Stimulated activated CD8-positive, alpha-beta memory T cell treated with anti-CD3 and anti-CD28 coated beads, Interleukin-4, amount 100 ng/mL, for 4 hours (primary cell): ENCODE results near the gene PKM.

ENCODE experiments used
- DNase-seq, 2 donors: peaks; one replicate each; pipeline ENCODE4 v3.0.0-alpha.2; 2020; ENCODE audit warnings: low read depth in 2 of 2, low spot score in 1 of 2

Gene PKM

DNA sequence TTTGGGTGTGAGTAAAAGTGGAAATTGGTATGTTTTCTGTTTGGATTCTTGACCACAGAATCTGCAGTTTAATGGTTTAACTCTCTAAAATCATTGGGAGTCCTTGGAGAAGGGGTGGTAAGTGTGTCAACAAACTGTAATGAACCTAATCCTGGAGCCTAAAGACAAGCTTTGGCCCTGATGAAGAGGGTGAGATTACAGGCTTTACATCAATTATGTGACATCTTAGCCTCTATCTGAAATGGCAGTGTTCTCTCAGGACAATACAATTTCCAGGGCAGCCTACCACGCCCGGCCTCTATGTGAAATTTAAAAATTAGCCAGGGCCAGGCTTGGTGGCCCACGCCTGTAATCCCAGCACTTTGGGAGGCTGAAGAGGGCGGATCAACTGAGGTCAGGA, 4.3 kb upstream of the PKM start:
- DNase-seq, result no peak

DNA sequence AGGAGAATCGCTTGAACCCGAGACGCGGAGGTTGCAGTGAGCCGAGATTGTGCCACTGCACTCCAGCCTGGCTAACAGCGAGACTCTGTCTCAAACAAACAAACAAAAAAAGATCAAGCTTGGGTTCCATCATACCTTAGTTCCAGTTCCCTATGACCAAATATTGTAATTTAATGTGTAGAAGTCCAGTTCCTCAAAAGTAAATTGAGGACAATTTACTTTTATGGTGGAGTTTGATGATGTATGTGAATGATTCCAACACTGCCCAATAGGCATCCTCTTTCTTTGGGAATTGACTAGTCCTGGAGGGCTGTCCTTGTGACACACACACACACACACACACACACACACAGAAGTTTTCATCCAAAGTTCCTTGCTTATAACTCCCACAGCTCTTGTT, 2.8 kb upstream of the PKM start:
- DNase-seq, result no peak

DNA sequence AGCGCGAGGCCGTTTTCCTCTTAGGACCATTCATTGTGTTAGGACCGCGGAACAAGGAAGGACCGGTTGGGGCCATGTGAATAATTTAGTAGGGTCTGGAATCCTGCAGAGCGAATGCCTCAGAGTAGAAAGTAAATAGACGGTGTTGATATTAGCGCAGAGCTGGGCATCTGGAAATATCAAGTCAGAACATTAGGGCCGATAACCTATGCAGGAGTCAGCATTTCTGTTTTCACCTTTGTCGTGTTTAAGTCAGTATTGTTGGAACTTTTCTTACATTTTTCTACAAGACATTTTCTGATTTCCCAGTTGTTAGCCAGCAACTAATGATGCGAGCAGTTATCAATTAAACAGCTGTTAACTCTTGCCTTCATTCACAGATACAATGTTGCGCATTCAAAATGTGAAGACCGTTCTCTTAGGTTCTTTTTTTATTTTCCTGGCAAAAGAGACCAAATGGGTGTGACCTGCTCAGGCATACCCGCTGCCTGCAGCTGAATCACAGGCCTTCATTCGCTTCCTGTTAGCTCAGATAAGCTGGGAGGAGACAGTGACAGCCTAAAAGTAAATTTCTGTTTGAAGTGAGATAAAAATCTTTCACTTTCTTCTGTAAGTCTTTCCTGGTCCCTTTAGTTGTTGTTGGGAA, 966 bp upstream of the PKM start:
- no peak for DNase-seq

DNA sequence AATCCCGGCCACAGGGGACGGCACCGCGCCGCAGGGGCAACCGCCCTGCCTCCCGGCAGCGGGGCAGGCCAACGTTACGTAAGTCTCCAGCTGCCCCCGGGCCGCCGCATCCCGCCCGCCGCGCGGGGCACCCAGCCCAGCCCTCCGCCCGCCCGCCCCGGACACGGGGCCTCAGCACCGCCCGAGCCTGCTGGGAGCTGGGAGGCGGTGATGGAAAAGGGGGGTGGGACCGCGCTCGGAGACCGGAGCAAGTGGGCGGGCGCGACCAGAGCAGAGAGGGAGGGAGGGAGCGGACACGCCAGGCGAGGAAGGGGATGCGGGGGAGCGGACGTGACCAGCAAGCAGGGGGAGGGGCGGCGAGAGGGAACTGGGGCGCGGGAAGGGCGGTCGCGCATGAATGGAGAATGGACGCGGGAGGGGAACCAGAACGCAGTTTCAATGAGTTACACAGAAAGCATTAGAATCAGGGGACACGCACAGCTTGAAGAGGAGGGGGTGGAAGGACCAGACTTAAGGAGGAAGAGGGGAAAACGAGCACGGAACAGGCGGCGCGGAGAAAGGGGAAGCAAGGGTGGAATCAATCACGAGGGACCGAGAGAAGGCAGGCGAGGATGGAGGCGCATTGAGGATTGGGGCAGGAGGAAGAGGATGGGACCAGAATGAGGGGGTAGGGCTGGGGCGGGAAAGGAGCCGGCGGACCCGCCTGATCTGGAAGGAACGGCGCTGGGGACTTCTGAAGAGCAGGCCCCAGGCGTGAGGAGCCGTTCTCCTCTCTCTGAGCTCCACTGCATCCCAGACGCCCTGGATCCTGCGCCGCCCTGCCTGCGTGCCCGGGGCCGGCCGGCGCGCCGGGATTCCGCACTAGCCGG, 559 bp downstream of the PKM start:
- DNase-seq, result peak; percentile 64 to 71

DNA sequence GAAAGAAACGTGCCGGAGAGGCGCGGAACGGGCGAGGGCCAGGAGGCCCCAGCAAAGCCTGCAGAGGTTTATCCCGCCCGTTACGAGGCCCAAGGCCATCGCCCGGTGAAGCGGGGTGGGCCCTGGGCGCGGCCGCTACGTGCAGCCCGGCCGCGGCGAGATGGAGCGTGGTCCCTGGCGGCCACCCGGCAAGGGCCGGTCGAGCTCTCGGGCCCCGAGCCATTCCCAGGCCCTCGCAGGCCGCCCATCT, 1.1 kb downstream of the PKM start:
- no peak for DNase-seq

DNA sequence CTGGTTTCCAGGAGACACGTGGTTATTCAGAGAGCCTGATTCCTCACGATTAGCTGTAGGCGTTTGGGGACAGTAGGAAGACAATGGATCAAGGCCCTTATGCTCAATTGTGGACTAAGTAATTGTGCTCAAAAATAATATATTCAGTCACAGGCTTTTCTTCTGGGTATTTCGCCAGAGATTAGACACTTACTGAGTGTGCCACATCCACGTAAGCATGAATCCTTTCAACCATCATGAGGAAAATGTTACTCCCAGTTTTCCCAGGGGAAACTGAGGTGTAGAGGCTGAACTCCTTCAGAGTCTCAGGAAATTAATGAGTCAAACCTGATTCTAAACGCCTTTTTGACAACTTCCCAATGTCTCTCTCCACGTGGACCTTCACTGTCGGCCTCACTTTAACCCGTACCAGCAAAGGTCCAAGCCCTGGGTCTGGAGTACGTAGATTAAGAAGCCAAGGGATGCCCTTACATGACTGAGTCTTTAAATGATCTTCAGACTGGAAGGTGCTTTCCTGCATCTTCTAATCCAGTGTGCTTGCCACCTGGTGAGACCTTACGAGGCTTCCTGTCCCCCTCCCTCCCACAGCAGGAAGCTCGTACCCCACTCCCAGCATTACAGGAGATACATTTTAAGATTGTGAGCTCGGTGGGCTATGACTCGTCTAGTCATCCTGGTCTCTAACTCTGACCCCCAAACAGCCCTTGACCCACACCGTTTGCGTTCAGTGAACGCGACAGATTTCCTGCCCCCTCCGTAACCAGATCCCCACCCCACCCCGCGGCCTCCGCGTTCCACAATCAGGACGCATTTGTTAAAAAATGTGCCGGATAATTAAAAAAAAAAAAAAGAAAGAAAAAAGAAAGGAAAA, 1.7 kb downstream of the PKM start:
- no peak for DNase-seq

DNA sequence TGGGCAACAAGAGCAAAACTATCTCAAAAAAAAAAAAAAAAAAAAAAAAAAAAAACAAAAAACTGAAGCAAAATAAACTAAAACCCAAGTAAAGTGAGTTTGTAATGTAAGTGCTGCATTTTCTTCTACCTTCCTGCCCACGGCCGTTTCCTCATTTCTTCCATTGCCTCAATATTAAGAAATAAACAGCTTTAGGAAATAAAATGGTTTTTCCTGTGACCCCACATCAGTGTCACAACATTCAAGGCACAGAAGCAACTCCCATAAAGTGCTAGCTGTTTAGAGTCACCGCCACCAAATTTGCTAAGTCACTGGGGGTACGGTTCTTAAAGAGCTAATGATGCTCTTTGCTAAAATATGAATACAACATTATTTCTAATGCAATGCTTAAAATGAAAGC, 3.3 kb downstream of the PKM start:
- DNase-seq, result no peak

DNA sequence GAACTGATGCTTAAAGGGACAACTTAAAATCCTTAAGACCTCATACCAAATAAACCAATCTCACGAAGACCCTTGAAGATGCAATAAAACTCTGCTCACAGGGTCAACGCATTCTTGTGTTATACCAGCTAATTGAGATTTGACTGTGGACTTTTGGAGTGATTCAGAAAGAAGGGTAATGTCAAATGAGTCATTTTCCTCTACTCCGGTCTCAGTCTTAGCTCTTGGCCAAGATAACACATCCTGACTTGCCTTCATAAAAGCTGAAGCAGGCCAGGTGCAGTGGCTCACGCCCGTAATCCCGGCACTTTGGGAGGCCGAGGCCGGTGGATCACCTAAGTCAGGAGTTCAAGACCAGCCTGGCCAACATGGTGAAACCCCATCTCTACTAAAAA, 3.8 kb downstream of the PKM start:
- no peak for DNase-seq

DNA sequence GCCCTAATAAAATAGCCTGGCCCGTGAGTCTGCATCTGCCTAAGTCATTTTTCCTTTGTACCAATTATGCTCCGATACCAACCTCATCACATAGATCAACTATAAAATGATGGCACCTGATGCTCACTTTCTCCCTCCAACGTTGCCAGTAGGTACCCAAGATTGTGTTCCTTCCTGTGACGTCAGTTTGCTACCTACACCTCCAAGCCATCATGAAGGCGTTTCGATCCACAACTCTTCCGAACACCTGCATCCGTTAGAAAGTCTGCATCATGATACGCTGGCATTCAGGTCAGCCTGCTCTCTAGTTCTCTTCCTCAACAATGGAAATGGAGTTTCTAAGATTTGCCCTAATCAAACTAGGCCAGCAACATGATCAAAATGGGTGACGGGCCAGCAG, 7.7 kb downstream of the PKM start:
- no peak for DNase-seq

DNA sequence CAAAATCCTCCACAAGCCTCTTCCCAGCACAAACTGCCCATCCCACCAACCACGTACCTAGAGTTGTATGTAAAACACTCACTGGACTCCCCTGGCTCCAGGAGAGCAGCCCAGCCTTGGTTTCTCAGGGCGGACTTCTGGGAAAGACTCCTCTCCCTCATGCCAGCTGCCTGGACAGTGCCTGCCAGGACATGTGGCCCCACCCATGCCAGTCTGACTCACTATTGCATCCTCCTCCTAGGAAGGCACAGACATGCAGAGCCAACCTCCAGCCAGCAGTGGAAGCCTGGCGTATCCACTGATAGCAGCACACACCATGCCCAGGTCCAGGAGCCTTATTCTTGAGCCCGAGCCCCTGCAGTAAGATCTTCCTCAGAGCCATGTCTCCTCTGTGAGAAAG, 8.6 kb downstream of the PKM start:
- no peak for DNase-seq

DNA sequence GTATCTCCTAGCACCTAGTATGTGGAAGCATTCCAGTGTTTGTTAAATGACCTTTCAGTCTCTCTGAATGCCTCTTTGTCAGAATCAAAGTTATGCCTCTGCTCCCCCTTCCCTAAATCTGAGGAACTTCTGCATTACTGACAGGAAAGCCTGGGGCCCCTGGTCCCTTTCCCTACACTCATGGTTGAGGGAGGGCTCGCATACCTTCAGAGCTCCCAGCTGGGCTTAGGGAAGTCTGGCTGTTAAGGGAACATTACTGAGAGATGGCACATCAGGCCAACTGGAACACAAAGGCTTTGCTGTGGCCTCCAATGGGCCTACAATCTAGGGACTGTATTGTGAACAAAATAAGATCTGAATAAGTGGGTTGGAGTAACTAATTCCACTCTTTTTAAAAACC, 10.3 kb downstream of the PKM start:
- no peak for DNase-seq

DNA sequence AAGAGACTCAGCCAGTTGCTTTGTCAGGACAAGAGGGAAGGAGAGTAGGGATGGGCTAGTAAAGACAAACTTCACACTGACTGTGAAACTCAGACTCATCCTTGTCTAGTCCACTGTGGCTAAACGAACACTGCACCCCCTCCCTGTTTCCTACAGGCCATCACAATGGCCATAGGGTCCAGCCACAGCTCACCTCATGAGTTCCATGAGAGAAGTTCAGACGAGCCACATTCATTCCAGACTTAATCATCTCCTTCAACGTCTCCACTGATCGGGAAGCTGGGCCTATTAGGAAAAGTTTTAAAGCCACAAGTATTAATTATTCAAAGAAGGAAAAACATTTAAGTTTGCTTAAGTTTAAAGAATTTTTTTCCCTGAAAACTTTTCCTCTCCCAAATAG, 13.8 kb downstream of the PKM start:
- no peak for DNase-seq

DNA sequence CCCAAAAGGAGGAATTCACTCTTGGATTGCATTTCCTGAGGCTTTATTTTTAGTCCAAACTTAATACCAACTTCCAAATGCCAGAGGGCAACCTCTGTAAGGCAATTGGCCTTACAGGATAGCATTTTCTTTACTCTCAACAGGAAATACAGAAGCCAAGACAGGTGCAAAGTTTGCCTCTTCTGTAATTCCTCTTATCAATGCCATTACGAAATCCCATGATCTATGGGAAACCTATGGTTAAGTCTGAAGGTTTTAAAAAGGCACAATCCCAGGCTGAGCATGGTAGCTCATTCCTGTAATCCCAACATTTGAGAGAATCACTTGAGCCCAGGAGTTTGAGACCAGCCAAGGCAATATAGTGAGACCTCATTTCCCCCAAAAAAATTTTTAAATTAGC, 14.9 kb downstream of the PKM start:
- no peak for DNase-seq

DNA sequence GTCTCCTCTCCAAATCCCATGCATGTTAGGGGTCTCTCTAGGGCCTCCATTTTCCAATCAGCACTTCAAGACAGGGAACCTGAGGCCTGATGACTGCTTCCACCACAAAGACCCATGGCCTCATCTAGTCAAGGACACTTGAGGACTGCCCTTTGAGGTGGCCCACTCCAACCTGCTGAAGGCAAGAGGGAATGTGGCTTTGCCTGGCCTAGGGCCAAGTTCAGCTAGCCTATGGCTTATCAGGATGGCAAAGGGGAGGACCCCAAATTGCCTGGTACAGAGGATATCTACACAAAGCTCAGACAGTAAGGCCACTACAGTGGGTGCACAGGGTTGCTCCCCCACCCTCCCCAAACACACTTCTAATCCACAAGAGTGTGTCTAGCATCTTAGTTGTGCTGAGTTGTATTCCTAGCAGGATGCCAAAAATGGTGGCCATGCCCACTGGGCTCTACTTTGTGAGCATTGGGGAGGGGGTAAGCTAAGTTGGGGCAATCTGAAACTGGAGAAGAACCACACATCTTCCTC, 23.4 kb downstream of the PKM start:
- no peak for DNase-seq

DNA sequence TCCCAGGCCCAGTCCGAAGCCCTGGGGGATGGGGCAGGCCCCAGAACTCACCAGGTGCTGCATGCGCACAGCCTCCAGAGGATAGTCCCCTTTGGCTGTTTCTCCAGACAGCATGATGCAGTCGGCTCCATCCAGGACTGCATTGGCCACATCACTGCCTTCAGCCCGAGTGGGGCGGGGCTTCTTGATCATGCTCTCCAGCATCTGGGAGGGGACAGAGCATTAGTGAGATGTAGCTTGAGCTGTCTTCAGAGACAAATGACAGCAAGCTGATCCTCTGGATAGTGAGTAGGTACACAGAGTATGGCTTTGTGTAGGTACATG, 24.4 kb downstream of the PKM start:
- no peak for DNase-seq

DNA sequence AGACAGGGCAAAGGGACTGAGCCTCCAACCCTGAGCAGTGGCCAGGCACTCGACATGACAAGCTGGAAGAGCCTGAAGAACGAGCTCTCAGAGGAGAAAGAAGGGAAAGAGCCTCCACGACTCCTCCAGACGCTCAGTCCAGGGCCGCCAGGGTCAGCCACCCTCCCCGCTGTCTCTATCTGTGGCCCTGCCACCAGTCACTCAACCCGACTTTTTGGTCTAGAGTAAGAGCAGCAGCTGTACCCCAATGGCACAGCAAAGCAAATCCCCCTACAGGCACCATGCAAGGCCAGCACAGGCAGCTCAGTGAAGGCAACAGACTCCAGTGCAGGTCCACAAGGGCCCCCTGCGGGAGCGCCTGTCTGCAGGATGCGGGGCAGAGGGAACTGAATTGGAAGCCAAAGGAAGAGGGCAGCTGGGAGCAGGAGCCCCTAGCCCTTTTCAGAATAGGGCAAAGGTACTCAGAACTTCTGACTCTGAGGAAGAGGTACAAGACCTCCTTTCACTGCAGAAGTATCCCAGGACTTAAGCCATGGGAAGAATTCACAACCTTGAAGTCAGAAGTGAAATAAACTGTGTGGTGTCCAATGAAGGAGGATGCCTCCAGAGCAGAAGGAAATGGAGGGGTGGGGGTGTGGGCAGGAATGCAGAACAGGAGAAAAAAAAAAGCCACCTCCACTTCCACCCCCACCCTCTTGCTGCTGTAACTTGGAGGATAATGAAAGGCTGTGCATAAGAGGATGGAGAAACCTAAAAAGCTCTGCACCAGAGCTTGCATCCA, 24.9 kb downstream of the PKM start:
- DNase-seq, result no peak

DNA sequence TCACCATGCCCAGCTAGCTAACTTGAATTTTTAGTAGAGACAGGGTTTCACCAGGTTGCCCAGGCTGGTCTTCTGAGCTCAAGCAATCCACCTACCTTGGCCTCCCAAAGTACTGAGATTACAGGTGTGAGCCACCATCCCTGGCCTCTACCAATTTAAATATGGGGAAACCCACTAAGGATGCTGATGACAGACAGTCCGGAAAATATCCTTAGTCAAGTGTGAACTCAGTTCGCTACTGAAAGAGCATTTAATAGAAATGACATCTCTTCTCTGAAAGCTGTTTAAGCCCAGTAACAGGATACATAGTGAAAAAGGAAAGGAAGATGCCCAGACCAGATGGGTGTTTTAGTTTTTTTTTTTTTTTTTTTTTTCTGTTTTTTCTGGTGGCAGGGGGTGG, 25.7 kb downstream of the PKM start:
- no peak for DNase-seq

DNA sequence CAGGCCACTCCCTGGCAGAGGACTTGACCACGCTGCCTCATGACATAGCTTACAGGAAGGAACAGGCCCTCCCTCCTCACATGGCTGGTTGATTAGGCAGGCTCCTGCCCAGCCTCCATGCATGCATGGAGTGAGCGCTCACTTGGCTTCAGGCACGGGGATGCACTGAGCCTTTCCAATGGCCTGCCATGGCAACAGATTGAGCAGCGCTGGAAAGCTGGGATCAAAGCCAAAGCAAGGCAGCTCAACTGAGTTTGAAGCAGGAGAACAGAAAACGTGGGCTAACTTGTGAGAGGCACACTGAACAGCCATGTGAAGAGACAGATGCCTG, 27.5 kb downstream of the PKM start:
- no peak for DNase-seq

DNA sequence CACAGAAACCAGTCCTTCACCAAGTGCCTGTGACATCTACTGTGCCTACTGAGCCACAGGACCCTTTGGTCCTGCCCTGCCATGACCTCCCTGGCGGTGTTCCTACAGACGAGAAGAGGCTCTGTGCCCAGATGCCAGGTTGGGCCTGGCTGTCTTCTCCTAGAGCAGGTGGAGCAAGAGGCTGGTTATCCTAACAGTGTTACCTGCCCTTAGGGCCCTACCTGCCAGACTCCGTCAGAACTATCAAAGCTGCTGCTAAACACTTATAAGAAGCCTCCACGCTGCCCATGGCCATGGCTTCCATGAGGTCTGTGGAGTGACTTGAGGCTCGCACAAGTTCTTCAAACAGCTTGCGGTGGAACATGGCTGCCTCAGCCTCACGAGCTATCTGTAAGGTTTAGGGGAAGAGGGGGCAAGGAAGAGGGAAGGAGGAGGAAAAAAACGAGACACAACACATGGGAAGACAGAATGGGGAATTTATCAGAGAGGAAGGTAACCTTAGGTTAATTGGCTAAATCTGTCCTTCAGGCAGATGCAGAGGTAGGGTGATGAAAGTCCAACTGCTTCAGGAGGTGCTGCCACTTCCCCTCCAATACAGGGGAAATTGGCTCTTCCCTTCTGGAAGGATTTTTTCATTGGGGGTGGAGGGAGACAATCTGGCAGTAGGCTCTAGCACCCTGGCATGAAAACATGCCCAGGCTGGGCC, 28.0 kb downstream of the PKM start:
- DNase-seq, result no peak

DNA sequence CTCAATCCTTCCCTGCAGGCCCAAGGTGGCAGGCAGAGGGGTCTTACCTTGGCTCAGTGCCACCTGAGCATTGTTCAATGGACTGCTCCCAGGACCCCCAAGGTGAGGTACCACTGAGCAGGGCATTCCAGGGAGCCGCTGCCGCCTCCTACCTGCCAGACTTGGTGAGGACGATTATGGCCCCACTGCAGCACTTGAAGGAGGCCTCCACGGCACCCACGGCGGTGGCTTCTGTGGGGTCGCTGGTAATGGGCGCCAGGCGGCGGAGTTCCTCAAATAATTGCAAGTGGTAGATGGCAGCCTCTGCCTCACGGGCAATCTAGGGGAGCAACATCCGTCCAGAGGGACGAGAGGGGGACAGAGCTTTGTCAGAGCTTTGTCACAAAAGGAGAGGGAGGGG, 28.7 kb downstream of the PKM start:
- no peak for DNase-seq

DNA sequence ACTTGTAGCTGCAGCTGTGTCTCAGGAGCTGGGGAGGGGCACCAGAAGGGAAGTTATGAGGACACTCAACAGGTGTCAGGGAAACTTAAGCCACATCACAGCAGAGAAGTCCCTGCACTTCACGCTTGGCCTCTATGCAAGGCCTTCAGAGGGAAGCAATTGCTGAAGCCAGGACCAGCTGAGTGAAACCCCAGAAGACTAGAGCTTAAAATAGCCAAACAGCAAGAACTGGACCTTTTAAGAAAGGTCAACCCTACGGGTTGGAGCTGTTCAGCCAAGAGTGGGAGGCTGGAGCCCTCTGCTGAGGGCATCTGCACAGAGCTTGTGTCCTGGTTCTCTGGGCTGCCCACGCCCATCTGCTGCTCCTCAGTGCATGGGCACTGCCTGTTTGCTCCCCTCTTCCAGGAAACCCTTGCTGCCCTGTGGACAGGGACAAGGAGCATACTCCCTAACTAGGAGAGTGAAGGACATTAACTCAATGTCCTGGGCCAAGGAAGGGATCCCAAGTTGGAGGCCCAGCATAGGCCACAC, 29.5 kb downstream of the PKM start:
- no peak for DNase-seq
